Measurements from ENCODE around the gene PSMD2.
"Not testable (repeated sequence)": the region's sequence is repeated elsewhere in the genome, so short reads cannot be mapped to it uniquely, and the experiment has no call there.

The PSMD2 gene

DNA sequence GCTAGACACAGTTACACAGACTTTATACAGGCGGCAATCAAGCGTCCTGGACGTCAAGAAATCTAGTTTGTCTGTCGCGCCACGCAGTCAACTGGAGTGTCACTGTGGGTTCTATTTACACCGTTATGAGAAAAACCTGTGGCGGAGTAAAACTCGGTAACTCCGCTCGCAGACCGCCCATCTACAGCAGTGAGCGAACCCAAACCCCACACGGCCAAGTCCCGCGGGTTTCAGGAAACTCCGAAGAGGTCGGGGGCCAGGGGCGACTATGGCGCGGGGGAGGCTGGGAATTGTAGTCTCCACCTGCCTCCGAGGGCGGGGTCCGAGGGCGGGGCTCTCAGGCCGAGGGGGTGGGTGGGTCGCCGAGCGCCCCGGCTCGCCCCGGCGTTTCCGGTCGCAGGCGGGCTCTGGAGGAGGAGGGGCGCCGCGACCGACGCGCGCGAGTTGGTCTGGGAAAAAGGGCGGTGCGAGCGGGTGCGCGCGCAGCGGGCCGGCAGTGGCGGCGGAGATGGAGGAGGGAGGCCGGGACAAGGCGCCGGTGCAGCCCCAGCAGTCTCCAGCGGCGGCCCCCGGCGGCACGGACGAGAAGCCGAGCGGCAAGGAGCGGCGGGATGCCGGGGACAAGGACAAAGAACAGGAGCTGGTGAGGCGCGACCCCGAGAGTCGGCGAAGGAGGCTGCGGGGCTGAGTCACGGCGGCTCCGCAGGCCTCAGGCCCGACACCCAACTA, at the start of gene PSMD2:
TSS of gene PSMD2 (plus strand) at position 483 of the 729 bp plus-strand sequence. CDS start at position 509, 26 bp downstream.
- peak; percentile 92 to 98 for DNase-seq

DNA sequence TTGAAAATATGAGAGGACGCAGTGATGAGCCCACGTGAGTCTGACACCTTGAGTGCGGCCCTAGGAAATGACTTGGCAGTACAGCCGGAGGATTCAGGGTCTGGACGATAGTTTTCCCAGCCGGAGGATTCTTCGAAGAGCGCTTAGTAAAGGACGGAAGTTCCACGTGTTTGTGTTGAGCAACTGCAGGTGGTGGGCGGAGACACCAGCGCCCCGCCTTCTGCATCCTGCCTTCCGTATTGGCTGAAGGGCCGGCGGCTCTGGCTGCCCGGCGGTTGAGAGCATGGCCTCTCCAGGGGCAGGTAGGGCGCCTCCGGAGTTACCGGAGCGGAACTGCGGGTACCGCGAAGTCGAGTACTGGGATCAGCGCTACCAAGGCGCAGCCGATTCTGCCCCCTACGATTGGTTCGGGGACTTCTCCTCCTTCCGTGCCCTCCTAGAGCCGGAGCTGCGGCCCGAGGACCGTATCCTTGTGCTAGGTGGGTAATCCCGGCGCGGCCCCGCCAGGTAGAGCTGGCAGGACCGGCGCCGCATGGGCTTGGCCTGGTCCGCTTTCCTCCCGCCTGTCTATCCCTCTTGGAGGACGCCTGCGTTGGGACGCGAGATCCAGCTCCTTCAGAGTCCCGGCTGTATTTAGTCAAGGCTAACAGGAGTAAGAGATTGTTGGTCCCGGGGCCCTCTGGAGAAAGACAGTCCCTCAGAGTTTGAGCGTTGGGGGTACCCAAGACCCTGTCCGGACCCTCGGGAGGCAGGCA, 49.5 kb upstream of the PSMD2 start, which contains the start of gene EEF1AKMT4:
TSS of gene EEF1AKMT4 (plus strand) at position 261 of the 755 bp plus-strand sequence. CDS start at position 284, 23 bp downstream.
- DNase-seq, result peak; percentile 96

DNA sequence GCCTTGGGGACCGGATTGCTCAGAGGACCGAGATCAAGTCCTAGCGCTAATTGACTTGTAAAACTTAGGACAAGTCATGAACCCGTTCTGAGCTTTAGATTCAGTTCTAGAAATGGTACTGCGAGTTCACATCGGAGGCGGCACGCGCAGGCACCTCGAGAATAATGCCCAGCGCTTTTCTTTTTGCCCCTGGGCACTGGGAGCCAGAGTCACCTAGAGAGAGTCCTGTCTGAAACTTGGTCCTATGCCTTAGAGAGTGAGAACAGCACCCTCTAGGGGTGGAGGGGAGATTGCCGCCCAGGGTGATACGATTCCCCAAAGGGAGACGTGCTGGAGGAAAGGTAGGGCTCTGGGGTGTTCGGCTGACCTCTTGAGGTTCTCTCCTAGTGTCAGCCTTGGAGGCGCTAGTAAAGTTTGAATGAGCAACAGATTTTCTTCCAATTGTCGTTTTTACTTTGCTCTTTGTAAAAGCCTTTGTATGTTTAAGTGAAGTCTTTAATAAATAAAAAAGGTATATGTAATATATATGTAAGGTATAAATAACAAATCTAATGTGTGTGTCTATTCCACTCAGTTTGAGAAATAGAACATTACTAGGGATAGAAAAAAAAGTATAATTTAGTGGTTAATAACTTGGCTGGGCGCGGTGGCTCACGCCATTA, 48.7 kb upstream of the PSMD2 start:
- DNase-seq, result peak; percentile 84 to 90

GRCh38 chr3:184255291-184256039, 43.6 kb upstream of the PSMD2 start:
- DNase-seq, result no peak

- no peak for DNase-seq
Measured at GRCh38 chr3:184257083-184257915, 41.7 kb upstream of the PSMD2 start.

DNA sequence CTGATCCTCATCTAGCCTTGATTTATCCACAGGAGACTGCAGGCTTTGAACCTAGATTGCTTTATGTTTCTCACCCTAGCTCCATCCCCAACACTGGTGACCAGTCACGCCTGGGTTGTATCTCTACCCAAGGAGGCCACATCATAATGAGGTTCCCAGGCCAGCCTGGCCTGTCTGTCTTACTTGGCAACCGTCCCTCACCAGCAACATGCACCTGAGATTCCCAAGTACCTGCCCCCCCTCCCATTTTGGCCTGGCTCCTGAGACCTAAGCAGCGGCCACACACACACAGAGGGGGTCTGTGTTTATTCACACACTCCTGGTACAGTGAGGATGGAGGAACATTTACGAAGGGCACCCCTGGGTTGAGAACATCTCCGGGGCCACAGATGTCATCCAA, 40.1 kb upstream of the PSMD2 start:
- DNase-seq, result no peak

- no peak for DNase-seq
Measured at GRCh38 chr3:184259396-184259877, 39.6 kb upstream of the PSMD2 start.

- peak in 1 of 2 experiments; percentile 21 for DNase-seq
Measured at GRCh38 chr3:184259878-184260723, 38.9 kb upstream of the PSMD2 start.

GRCh38 chr3:184260724-184261269, 38.2 kb upstream of the PSMD2 start:
- no peak for DNase-seq

- DNase-seq, result peak; percentile 90 to 92
Measured at GRCh38 chr3:184261270-184261853, 37.7 kb upstream of the PSMD2 start, which contains the start of gene CAMK2N2. CAMK2N2 (minus strand) TSS chr3:184261553; CDS start chr3:184261285, 268 bp downstream.

DNA sequence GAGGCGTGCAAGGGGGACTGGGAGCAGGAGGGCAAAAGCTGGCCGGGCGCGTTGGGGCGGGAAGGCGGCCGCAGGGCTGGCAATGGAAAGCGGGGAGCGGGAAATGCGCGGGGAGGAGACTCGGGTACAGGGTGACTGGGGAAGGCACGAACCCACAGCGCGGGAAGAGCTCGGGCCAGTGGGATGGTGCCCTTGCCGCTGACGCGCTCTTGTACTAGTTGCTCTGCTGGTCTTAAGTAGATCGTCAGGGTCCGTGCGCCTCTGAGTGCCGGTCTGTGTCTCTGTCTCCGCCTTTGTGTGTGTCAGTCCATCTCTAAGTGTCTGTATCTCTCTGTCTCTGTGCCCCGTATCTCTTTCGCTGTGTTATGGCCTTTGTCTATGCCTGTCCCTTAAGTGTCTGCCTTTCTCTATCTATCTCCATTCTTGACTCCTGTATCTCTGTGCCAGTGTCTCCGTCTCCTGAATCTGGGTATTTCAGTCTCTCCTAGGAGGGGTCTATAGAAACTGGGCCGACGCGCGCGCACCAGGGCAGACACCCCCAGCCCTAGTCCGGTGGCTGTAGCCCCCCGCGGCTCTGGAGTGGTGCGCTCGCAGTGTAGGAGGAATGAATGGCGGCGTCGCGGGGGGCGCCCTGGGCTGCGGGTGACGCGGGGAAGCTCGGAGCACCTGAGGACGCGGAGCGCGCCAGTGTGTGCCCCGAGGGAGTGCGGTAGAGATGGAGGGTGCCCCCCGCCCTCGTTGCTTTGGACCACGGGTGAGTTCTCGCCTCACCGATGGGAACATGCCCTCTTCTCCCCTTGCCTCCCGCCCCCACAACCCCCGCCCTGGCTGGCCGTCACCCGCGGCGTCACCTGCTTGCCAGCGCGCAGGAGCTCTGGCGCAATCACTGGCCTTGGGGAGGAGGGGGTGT, 36.9 kb upstream of the PSMD2 start:
- DNase-seq, result peak; percentile 38 to 80

DNA sequence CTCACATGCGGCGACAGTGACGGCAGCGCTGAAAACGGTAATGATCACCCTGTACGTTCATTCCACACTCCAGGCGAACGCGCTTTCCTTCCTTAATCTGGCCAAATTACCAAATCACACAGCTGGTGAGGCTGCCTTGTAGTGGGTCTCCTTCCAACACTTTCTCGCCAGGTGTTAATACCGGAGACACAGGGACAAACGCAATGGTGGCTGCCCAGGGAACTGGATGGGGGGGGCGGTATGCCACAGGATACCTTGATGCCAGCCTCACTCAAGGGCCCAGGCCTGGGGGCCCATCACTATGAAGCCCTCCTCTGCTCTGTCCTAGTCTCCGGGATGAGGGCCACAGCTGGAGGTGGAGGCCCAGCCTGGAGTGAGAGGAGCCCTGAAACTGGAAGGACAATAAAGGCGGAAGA, 36.3 kb upstream of the PSMD2 start:
- no peak for DNase-seq

GRCh38 chr3:184267249-184267648, 31.8 kb upstream of the PSMD2 start:
- DNase-seq, result not testable (repeated sequence)

DNA sequence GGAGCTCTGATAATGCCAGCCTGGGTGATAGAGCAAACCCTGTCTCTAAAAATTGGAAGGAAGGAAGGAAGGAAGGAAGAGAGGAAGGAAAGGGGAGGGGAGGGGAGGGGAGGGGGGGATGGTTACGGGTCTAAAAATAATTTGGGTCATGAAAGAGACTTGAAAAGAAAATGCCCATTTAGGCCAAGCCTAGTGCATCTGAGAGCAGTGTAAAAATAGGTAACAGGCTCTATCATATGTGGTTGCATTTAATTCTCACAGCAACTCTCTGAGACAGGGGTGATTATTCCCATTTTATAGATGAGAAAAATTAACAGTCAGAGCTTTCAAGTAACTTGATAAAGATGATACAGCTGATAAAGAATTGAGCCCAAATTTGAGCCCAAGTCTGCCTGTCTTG, 26.8 kb upstream of the PSMD2 start:
- DNase-seq, result no peak

- no peak for DNase-seq
Measured at GRCh38 chr3:184275381-184275701, 23.7 kb upstream of the PSMD2 start.

DNA sequence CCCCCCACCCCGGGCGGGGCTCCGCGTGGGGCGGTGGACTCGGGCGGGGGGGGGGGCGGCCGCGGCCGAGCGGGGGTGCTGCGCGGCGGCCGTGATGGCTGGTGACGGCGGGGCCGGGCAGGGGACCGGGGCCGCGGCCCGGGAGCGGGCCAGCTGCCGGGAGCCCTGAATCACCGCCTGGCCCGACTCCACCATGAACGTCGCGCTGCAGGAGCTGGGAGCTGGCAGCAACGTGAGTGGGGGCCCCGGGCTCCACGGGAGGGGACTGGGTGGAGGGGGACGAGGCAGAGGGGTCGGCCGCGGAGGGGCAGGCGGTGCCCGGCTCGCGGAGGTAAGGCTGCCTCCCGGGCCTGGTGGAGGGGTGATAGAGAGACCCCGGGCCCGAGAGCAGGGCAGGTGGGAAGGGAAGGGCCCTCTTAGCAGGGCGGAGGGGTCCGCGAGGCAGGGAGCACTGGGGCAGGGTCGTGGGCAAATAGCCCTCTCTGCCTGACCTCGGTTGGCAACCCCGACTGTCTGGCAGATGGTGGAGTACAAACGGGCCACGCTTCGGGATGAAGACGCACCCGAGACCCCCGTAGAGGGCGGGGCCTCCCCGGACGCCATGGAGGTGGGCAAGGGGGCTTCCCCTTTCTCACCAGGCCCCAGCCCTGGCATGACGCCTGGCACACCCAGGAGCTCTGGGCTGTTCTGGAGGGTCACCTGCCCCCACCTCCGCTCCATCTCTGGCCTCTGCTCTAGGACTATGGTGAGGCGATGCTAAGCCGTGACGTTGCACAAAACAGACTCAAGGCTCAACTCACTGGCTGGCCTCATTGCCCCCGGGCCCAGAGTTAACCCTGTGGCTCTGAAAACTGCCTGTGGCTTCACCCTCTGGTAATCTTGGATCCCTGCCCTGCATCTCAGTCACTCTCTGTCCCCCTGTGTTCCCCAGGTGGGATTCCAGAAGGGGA, 22.8 kb upstream of the PSMD2 start, which contains the start of gene ECE2:
TSS of gene ECE2 (plus strand) at position 62 of the 950 bp plus-strand sequence. CDS start at position 194, 132 bp downstream.
- no peak for DNase-seq

GRCh38 chr3:184277366-184277765, 21.7 kb upstream of the PSMD2 start:
- no peak for DNase-seq

Data from SHP77 (cell line).